H1 (cell line): ENCODE data around the gene COPG1. TPM values are rescaled to one million over a fixed set of nuclear protein-coding genes. Genes with fewer than 3 reads are reported as not detected.

ENCODE experiments used
- CTCF ChIA-PET: fragments of 300-600 bp; sonication (Branson Sonifier 250); formaldehyde crosslinking; loops from one replicate; lab custom pipeline; 2021; ENCODE audit not compliant: partially characterized antibody; lab: Charles Lee
- POLR2A ChIA-PET: fragments of 300-600 bp; sonication (Branson Sonifier 250); formaldehyde crosslinking; loops from one replicate; lab custom pipeline; 2021; ENCODE audit warnings: inconsistent platforms; ENCODE audit not compliant: partially characterized antibody; lab: Charles Lee
- DNase-seq, 2 experiments: peaks; one replicate each; pipeline versions ENCODE4 v3.0.0 to v3.0.0-alpha.2; 2010 to 2022; ENCODE audit warnings: low spot score in 2 of 2, low read depth in 1 of 2, mixed read lengths in 1 of 2
- FAIRE-seq: peaks from 2 replicates; lab custom pipeline; 2011; peaks lifted over from hg19 to GRCh38; lab: Jason Lieb, UNC
- H2AFZ ChIP-seq: 2 replicates; pipeline ENCODE4 v1.8.1; 2012; ENCODE audit warnings: low read length, inconsistent platforms
- H2AK5ac ChIP-seq: 2 replicates; pipeline ENCODE4 v1.6.1; 2013; ENCODE audit warnings: low read depth, low read length
- H2BK120ac ChIP-seq: replicated peaks from 2 replicates; pipeline ENCODE3; 2013; ENCODE audit warnings: low read depth, low read length, inconsistent platforms
- H2BK12ac ChIP-seq: 2 replicates; pipeline ENCODE4 v1.6.1; 2013; ENCODE audit warnings: low read depth, low read length
- H2BK15ac ChIP-seq: 2 replicates; pipeline ENCODE4 v1.6.1; 2013; ENCODE audit warnings: low read length
- H2BK20ac ChIP-seq: 2 replicates; pipeline ENCODE4 v1.6.1; 2013; ENCODE audit warnings: low read length
- H2BK5ac ChIP-seq: 2 replicates; pipeline ENCODE4 v1.6.1; 2013; ENCODE audit warnings: low read depth, low read length
- H3K14ac ChIP-seq: 2 replicates; pipeline ENCODE4 v1.6.1; 2013; ENCODE audit warnings: inconsistent platforms; ENCODE audit not compliant: insufficient read length
- H3K18ac ChIP-seq: 2 replicates; pipeline ENCODE4 v1.6.1; 2013; ENCODE audit warnings: low read length; ENCODE audit errors: extremely low read depth
- H3K23ac ChIP-seq: 2 replicates; pipeline ENCODE4 v1.6.1; 2013; ENCODE audit warnings: inconsistent platforms; ENCODE audit not compliant: insufficient read length
- H3K23me2 ChIP-seq: 2 replicates; pipeline ENCODE4 v1.6.1; 2013; ENCODE audit warnings: low read depth, low read length
- H3K27ac ChIP-seq: 2 replicates; pipeline ENCODE4 v1.6.1; 2011; ENCODE audit warnings: low read depth, low read length, inconsistent platforms
- H3K27me3 ChIP-seq, 4 experiments: replicated peaks in 1 of 4; 1 replicate in 1 of 4; 2 replicates in 3 of 4; pipeline versions ENCODE4 v1.6.1 to v1.8.1; 2011 to 2013; ENCODE audit warnings: low read length in 3 of 4, mild to moderate bottlenecking in 3 of 4, inconsistent platforms in 2 of 4, mixed read lengths in 2 of 4, moderate library complexity in 1 of 4; ENCODE audit not compliant: control insufficient read depth in 3 of 4, insufficient read depth in 3 of 4; ENCODE audit errors: extremely low read depth in 1 of 4
- H3K36me3 ChIP-seq, 4 experiments: 2 replicates each; pipeline versions ENCODE4 v1.6.1 to v1.8.1; 2011 to 2013; ENCODE audit warnings: mild to moderate bottlenecking in 4 of 4, low read length in 3 of 4, moderate library complexity in 2 of 4, control low read depth in 1 of 4, inconsistent platforms in 1 of 4; ENCODE audit not compliant: insufficient read depth in 4 of 4, control insufficient read depth in 2 of 4
- H3K4ac ChIP-seq: replicated peaks from 2 replicates; pipeline ENCODE3; 2013; ENCODE audit warnings: low read length, low read depth, mixed read lengths, inconsistent platforms; ENCODE audit not compliant: insufficient read length
- H3K4me1 ChIP-seq, 4 experiments: replicated peaks in 1 of 4; 1 replicate in 1 of 4; 2 replicates in 3 of 4; pipeline versions ENCODE4 v1.6.1 to v1.8.1; 2011 to 2013; ENCODE audit warnings: low read length in 3 of 4, inconsistent platforms in 2 of 4, mixed read lengths in 1 of 4; ENCODE audit not compliant: insufficient read depth in 4 of 4, control insufficient read depth in 3 of 4
- H3K4me2 ChIP-seq, 2 experiments: 2 replicates each; pipeline versions ENCODE4 v1.6.1 to v1.8.1; 2011 to 2013; ENCODE audit warnings: low read depth in 2 of 2, low read length in 2 of 2, control low read depth in 1 of 2, inconsistent platforms in 1 of 2, mild to moderate bottlenecking in 1 of 2; ENCODE audit not compliant: insufficient read depth in 1 of 2
- H3K4me3 ChIP-seq, 4 experiments: fragments of 200-600, 300-600 bp in 1 of 4; sonication (generic), shearing (Covaris generic), sonication (Bioruptor Twin) in 1 of 4; 2 replicates each; pipeline versions ENCODE4 v1.5.1 to v1.8.1; 2011 to 2016; ENCODE audit warnings: low read length in 4 of 4, low read depth in 3 of 4, control low read depth in 2 of 4, inconsistent platforms in 2 of 4, mild to moderate bottlenecking in 2 of 4, mixed read lengths in 1 of 4, moderate library complexity in 1 of 4; ENCODE audit not compliant: insufficient read depth in 2 of 4; ENCODE audit errors: extremely low read depth in 1 of 4
- H3K56ac ChIP-seq: replicated peaks from 2 replicates; pipeline ENCODE3; 2013; ENCODE audit warnings: low read depth, mild to moderate bottlenecking, mixed read lengths, low read length, inconsistent platforms; ENCODE audit not compliant: insufficient read length
- H3K79me1 ChIP-seq: 2 replicates; pipeline ENCODE4 v1.6.1; 2013; ENCODE audit warnings: low read depth, low read length, control low read depth
- H3K79me2 ChIP-seq, 2 experiments: 2 replicates each; pipeline versions ENCODE4 v1.6.1 to v1.8.1; 2012 to 2013; ENCODE audit warnings: low read length in 2 of 2, mild to moderate bottlenecking in 2 of 2, inconsistent platforms in 1 of 2; ENCODE audit not compliant: insufficient read depth in 2 of 2, control insufficient read depth in 1 of 2
- H3K9ac ChIP-seq, 4 experiments: replicated peaks in 1 of 4; 1 replicate in 1 of 4; 2 replicates in 3 of 4; pipeline versions ENCODE4 v1.6.1 to v1.8.1; 2011 to 2013; ENCODE audit warnings: low read depth in 3 of 4, low read length in 3 of 4, control low read depth in 2 of 4, mild to moderate bottlenecking in 2 of 4, moderate library complexity in 2 of 4, inconsistent platforms in 1 of 4; ENCODE audit errors: extremely low read depth in 1 of 4
- H3K9me3 ChIP-seq, 2 experiments: 2 replicates each; pipeline versions ENCODE4 v1.6.1 to v1.8.1; 2012 to 2013; ENCODE audit warnings: mild to moderate bottlenecking in 2 of 2, moderate library complexity in 2 of 2, control low read depth in 1 of 2, inconsistent platforms in 1 of 2, low read depth in 1 of 2, low read length in 1 of 2, mixed read lengths in 1 of 2; ENCODE audit not compliant: insufficient read depth in 2 of 2
- H4K20me1 ChIP-seq, 2 experiments: replicated peaks in 1 of 2; 2 replicates each; pipeline versions ENCODE3 to v1.8.1; 2011 to 2013; ENCODE audit warnings: inconsistent platforms in 2 of 2, low read length in 2 of 2, mild to moderate bottlenecking in 1 of 2; ENCODE audit not compliant: insufficient read depth in 2 of 2, control insufficient read depth in 1 of 2
- H4K5ac ChIP-seq: 2 replicates; pipeline ENCODE4 v1.6.1; 2013; ENCODE audit warnings: low read length, low read depth, mixed read lengths, inconsistent platforms; ENCODE audit not compliant: insufficient read length
- H4K8ac ChIP-seq: 2 replicates; pipeline ENCODE4 v1.8.0; 2013; ENCODE audit warnings: mild to moderate bottlenecking, moderate library complexity, low read length, inconsistent platforms; ENCODE audit not compliant: insufficient read depth; ENCODE audit errors: extremely low read depth
- H4K91ac ChIP-seq: replicated peaks from 2 replicates; pipeline ENCODE3; 2013; ENCODE audit warnings: low read length, mixed read lengths, inconsistent platforms; ENCODE audit not compliant: insufficient read length
- KDM1A ChIP-seq: fragments of 200-600, 300-600 bp; sonication (generic); IDR thresholded peaks from 2 replicates; pipeline ENCODE4 v1.7.1; 2016; ENCODE audit warnings: mild to moderate bottlenecking, low read length, borderline replicate concordance
- WGBS, 2 experiments: shearing (Covaris generic) in 1 of 2; methylation state at CpG; one replicate each; pipeline versions ENCODE4 v1.1.6 to v1.1.7; 2013 to 2015; ENCODE audit warnings: low lambda C conversion rate in 2 of 2, mixed read lengths in 2 of 2, inconsistent platforms in 1 of 2, low coverage in 1 of 2, missing lambda C conversion rate in 1 of 2; ENCODE audit not compliant: insufficient replicate concordance in 2 of 2, insufficient coverage in 1 of 2, insufficient read length in 1 of 2; ENCODE audit errors: extremely low coverage in 1 of 2, missing lambda C conversion rate in 1 of 2; 5-methylcytosine and 5-hydroxymethylcytosine counted together
- polyA plus RNA-seq, 7 experiments: library from polyadenylated mRNA; depleted of rRNA in 3 of 7; stranded (reverse) in 5 of 7; unstranded in 2 of 7; fragments of >200 nt in 5 of 7; fragments of 200-250 nt in 2 of 7; gene quantifications; 1 replicate in 5 of 7; 2 replicates in 1 of 7; 4 replicates in 1 of 7; pipeline versions ENCODE4 v1.2.1 to v1.2.3, GENCODE V29; 2011 to 2013; ENCODE audit warnings: missing spikeins in 2 of 7, mixed read lengths in 2 of 7
- total RNA-seq: library from RNA; stranded (reverse); fragmentation: NEBNext Ultra II Directional; extraction: Animal tissue kit (Norgen Biotek cat#: 25700); gene quantifications from 2 replicates; pipeline ENCODE4 v1.2.1, GENCODE V29; 2021

The COPG1 gene
- total and polyA plus RNA-seq, 2 of the 8 experiments (the other 6 are each of a cell fraction or from before 2014, with no cell fraction given), result 52.7 to 106 TPM

GRCh38 chr3:129263161-129263910 is 13.9 kb downstream of the COPG1 start:
- Histone ChIP-seq H2AFZ (no peak overlapping the region), H3K79me2 (no peaks in the 10 kb centered on the region), H3K14ac (no peak overlapping the region), H2AK5ac (no peak overlapping the region), H3K27me3 (no peaks in the 10 kb centered on the region), H3K4me3 (no peak overlapping the region), H3K9ac (no peak overlapping the region), H3K23ac (no peak overlapping the region), H2BK20ac (no peak overlapping the region), H2BK5ac (no peak overlapping the region), H4K8ac (no peak overlapping the region), H2BK12ac (no peak overlapping the region), H3K4me2 (no peak overlapping the region), H4K20me1 (peaks cover 2 to 9% of the 10 kb centered on the region in 2 experiments), H3K4me1 (no peaks in the 10 kb centered on the region), H2BK15ac (no peak overlapping the region), H3K18ac (no peak overlapping the region), H3K36me3 (peaks cover 30 to 84% (median 66%) of the 10 kb centered on the region in 4 experiments), H2BK120ac (no peak overlapping the region), H3K56ac (no peak overlapping the region), H3K23me2 (no peaks in the 10 kb centered on the region; the same call in 1 of the 2 replicates), H3K79me1 (no peaks in the 10 kb centered on the region; the same call in 1 of the 2 replicates), H3K9me3 (no peaks in the 10 kb centered on the region), H4K91ac (no peak overlapping the region), H3K27ac (no peak overlapping the region), H4K5ac (no peak overlapping the region), H3K4ac (no peak overlapping the region)
- CTCF ChIA-PET, result interaction anchor here (1.5 kb wide), 1 partner anchor 53 kb away, joined by 6 read pairs; a partner anchor contains a TSS
- POLR2A ChIA-PET, result interaction anchor here (1.2 to 3.8 kb wide), 2 partner anchors 8 to 11 kb away, joined by 3 to 19 read pairs; no protein-coding TSS in a partner anchor
- WGBS, 2 experiments, result 84% methylated on average over 6 of the region's 6 CpGs; no CpG with 5 or more reads in 1 of the 2 experiments
- no peak for FAIRE-seq
- no peak for DNase-seq
- no peak for TF ChIP-seq KDM1A
